ENCODE results near the gene SUSD2.
"Not testable (repeated sequence)": the region's sequence is repeated elsewhere in the genome, so short reads cannot be mapped to it uniquely, and the experiment has no call there.

Gene SUSD2

DNA sequence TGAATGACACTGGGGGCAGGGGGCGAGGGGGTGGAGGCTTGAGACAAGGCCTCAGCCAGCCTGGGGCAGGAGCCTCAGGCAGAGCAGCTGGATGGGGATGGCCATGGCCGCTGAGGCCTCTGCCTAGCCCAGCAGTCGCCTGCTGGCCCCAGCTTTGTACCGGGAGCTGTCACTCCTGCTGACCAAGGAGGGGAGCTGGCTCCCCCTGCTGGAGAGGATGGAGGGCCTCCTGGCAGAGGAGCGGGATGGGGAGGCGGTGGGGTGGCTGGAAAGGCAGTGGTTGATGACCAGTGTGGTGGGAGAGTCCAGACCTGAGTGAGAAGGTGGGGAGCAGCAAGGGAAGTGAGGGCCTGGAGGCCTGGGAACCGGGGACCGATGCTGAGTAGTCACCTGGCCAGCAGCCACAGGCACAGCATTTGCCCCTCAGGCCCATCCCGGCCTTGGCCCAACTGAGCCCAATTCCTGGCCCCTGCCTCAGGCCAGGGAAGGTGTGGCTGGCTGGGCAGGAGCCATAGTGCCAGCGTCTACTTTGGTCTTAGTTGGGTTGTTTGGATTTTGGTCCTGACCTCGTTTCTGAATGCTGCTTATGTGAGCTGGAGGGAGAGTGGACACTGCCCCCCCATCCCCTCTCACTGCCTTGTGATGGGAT lies 6.0 kb upstream of the SUSD2 start:
- H2AFZ ChIP-seq (ENCODE audit: low read depth, low read length): no peak overlapping the region
- no peaks in the 10 kb centered on the region for H3K9me3 ChIP-seq (ENCODE audit: low read length)
- no peaks in the 10 kb centered on the region for H3K27me3 ChIP-seq (ENCODE audit: insufficient read depth, low read length)
- no peak overlapping the region for H3K4me3 ChIP-seq (ENCODE audit: low read length)
- H3K36me3 ChIP-seq (ENCODE audit: insufficient read depth, low read length): peaks cover 42% of the 10 kb centered on the region
- H3K4me1 ChIP-seq (ENCODE audit: insufficient read depth, low read length): no peaks in the 10 kb centered on the region

GRCh38 chr22:24176040-24176439 lies 5.2 kb upstream of the SUSD2 start:
- no peak overlapping the region for H2AFZ ChIP-seq (ENCODE audit: low read depth, low read length)
- peaks cover 41% of the 10 kb centered on the region for H3K36me3 ChIP-seq (ENCODE audit: insufficient read depth, low read length)
- no peaks in the 10 kb centered on the region for H3K9me3 ChIP-seq (ENCODE audit: low read length)
- no peaks in the 10 kb centered on the region for H3K4me1 ChIP-seq (ENCODE audit: insufficient read depth, low read length)
- no peak overlapping the region for H3K4me3 ChIP-seq (ENCODE audit: low read length)
- H3K27me3 ChIP-seq (ENCODE audit: insufficient read depth, low read length): no peaks in the 10 kb centered on the region

GRCh38 chr22:24176630-24177029 lies 4.7 kb upstream of the SUSD2 start:
- H3K27me3 ChIP-seq (ENCODE audit: insufficient read depth, low read length): no peaks in the 10 kb centered on the region
- H3K36me3 ChIP-seq (ENCODE audit: insufficient read depth, low read length): peaks cover 35% of the 10 kb centered on the region
- no peaks in the 10 kb centered on the region for H3K9me3 ChIP-seq (ENCODE audit: low read length)
- no peak overlapping the region for H2AFZ ChIP-seq (ENCODE audit: low read depth, low read length)
- peaks cover 3% of the 10 kb centered on the region for H3K4me1 ChIP-seq (ENCODE audit: insufficient read depth, low read length)
- no peak overlapping the region for H3K4me3 ChIP-seq (ENCODE audit: low read length)

DNA sequence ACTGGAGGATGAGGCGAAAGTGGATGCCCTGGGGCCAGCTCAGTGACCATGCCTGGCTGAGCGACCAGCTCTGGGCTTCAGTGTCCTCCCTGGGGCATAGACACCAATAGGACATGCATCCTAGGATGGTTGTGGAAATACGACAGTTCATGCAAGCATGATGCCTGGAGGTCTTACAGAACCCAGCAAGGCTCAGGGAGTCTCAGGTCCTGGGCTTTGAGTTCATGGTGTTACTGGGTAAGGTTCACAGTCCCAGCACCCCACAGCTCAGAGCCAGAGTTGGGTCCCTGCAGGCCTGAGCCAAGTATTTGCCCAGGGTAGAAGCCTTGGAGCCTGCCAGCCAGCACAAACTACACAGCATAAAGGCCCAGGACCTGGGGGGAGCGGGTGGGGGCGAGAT lies 4.2 kb upstream of the SUSD2 start:
- Histone ChIP-seq H3K27me3 (ENCODE audit: insufficient read depth, low read length) (no peaks in the 10 kb centered on the region), H3K9me3 (ENCODE audit: low read length) (no peaks in the 10 kb centered on the region), H3K4me3 (ENCODE audit: low read length) (no peak overlapping the region), H3K36me3 (ENCODE audit: insufficient read depth, low read length) (peaks cover 31% of the 10 kb centered on the region), H3K4me1 (ENCODE audit: insufficient read depth, low read length) (peaks cover 5% of the 10 kb centered on the region), H2AFZ (ENCODE audit: low read depth, low read length) (no peak overlapping the region)

DNA sequence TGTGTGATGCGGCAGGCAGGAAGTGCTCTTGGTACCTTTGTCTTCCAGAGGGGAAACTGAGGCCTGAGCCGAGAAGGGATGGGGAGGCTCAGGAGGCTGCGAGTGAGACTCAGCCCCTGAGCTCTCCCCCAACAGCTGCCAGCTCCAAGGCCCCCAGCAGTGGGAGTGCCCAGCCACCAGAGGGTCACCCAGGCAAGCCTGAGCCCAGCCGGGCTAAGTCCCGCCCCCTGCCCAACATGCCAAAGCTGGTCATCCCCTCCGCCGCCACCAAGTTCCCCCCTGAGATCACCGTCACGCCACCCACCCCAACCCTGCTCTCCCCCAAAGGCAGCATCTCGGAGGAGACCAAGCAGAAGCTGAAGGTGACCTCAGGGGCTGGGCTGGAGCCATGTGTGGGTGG lies 3.8 kb upstream of the SUSD2 start:
- Histone ChIP-seq H2AFZ (ENCODE audit: low read depth, low read length) (no peak overlapping the region), H3K9me3 (ENCODE audit: low read length) (no peaks in the 10 kb centered on the region), H3K27me3 (ENCODE audit: insufficient read depth, low read length) (no peaks in the 10 kb centered on the region), H3K36me3 (ENCODE audit: insufficient read depth, low read length) (peaks cover 27% of the 10 kb centered on the region), H3K4me3 (ENCODE audit: low read length) (no peak overlapping the region), H3K4me1 (ENCODE audit: insufficient read depth, low read length) (peaks cover 5% of the 10 kb centered on the region)

DNA sequence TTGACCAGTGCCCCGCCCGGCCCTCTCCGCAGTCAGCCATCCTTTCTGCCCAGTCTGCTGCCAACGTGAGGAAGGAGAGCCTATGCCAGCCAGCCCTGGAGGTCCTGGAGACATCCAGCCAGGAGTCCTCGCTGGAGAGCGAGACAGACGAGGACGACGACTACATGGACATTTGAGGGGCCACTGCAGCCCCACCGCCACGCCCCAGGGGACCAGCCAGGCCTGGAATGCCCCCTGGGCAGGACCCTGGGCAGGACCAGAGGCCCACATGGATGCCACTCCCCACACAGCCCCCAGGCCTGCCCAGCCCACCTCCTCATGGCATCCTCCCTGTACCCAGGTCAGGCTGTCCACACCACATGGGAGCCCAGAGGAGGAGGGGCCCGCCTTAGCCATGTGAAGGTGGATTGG lies 3.3 kb upstream of the SUSD2 start:
- H3K36me3 ChIP-seq (ENCODE audit: insufficient read depth, low read length): peaks cover 21% of the 10 kb centered on the region
- no peaks in the 10 kb centered on the region for H3K27me3 ChIP-seq (ENCODE audit: insufficient read depth, low read length)
- H3K4me3 ChIP-seq (ENCODE audit: low read length): no peak overlapping the region
- H3K4me1 ChIP-seq (ENCODE audit: insufficient read depth, low read length): peaks cover 5% of the 10 kb centered on the region
- H3K9me3 ChIP-seq (ENCODE audit: low read length): no peaks in the 10 kb centered on the region
- no peak overlapping the region for H2AFZ ChIP-seq (ENCODE audit: low read depth, low read length)

DNA sequence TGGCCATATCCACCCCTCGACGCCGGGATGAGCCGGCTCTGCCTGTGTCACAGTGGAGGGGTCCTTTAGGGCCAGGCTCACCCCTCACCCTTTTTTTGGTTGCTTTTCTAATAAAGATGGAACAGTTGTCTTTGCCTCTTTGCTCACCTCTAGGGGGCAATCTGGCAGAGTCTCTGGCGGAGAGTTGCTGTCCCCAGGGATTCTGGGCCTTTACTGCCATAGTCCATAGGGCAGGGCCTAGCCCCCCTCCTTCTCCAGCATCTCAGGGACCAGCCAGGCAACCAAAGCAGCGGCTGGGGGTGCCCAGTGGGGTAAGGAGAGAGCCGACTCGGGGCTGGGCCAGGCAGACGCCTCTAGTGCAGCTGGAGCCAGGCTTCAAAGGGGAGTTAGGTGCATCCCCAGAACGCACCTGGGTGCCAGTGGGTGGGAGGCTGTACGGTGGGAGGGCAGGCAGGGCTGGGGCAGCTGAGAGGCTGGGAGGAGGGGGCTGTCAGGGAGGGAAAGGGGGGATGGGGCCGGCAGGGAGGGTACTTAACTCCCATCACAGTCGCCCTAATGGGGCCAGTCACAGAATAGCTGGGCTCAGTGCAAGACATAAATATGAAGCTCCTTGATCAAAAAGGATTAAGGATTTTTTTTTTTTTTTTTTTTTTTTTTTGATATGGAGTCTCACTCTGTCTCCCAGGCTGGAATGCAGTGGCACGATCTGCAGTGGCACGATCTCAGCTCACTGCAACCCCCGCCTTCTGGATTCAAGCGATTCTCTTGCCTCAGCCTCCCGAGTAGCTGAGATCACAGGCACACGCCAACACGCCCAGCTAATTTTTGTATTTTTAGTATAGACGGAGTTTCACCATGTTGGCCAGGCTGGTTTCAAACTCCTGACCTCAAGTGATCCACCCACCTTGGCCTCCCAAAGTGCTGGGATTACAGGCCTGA lies 2.5 kb upstream of the SUSD2 start:
- peaks cover 5% of the 10 kb centered on the region for H3K4me1 ChIP-seq (ENCODE audit: insufficient read depth, low read length)
- H3K9me3 ChIP-seq (ENCODE audit: low read length): no peaks in the 10 kb centered on the region
- H3K27me3 ChIP-seq (ENCODE audit: insufficient read depth, low read length): no peaks in the 10 kb centered on the region
- no peak overlapping the region for H3K4me3 ChIP-seq (ENCODE audit: low read length)
- H3K36me3 ChIP-seq (ENCODE audit: insufficient read depth, low read length): peaks cover 18% of the 10 kb centered on the region
- H2AFZ ChIP-seq (ENCODE audit: low read depth, low read length): no peak overlapping the region

- H3K4me3 ChIP-seq (ENCODE audit: low read length): no peak overlapping the region
- H3K27me3 ChIP-seq (ENCODE audit: insufficient read depth, low read length): no peaks in the 10 kb centered on the region
- no peak overlapping the region for H2AFZ ChIP-seq (ENCODE audit: low read depth, low read length)
- H3K36me3 ChIP-seq (ENCODE audit: insufficient read depth, low read length): peaks cover 18% of the 10 kb centered on the region
- peaks cover 5% of the 10 kb centered on the region for H3K4me1 ChIP-seq (ENCODE audit: insufficient read depth, low read length)
- no peaks in the 10 kb centered on the region for H3K9me3 ChIP-seq (ENCODE audit: low read length)
Measured at GRCh38 chr22:24179478-24180210, 1.6 kb upstream of the SUSD2 start.

- H3K4me1 ChIP-seq (ENCODE audit: insufficient read depth, low read length): peaks cover 5% of the 10 kb centered on the region
- peaks cover 18% of the 10 kb centered on the region for H3K36me3 ChIP-seq (ENCODE audit: insufficient read depth, low read length)
- H3K27me3 ChIP-seq (ENCODE audit: insufficient read depth, low read length): no peaks in the 10 kb centered on the region
- no peak overlapping the region for H2AFZ ChIP-seq (ENCODE audit: low read depth, low read length)
- H3K9me3 ChIP-seq (ENCODE audit: low read length): no peaks in the 10 kb centered on the region
- H3K4me3 ChIP-seq (ENCODE audit: low read length): no peak overlapping the region
Measured at GRCh38 chr22:24180316-24181087, 785 bp upstream of the SUSD2 start.

- H3K27me3 ChIP-seq (ENCODE audit: insufficient read depth, low read length): no peaks in the 10 kb centered on the region
- peaks cover 9% of the 10 kb centered on the region for H3K36me3 ChIP-seq (ENCODE audit: insufficient read depth, low read length)
- H2AFZ ChIP-seq (ENCODE audit: low read depth, low read length): no peak overlapping the region
- no peak overlapping the region for H3K4me3 ChIP-seq (ENCODE audit: low read length)
- peaks cover 5% of the 10 kb centered on the region for H3K4me1 ChIP-seq (ENCODE audit: insufficient read depth, low read length)
- H3K9me3 ChIP-seq (ENCODE audit: low read length): no peaks in the 10 kb centered on the region
Measured at GRCh38 chr22:24181996-24182899, 961 bp downstream of the SUSD2 start.

GRCh38 chr22:24182900-24183246 lies 1.6 kb downstream of the SUSD2 start:
- not testable (repeated sequence) for H3K9me3 ChIP-seq (ENCODE audit: low read length); H3K36me3 ChIP-seq (ENCODE audit: insufficient read depth, low read length); H2AFZ ChIP-seq (ENCODE audit: low read depth, low read length); H3K4me1 ChIP-seq (ENCODE audit: insufficient read depth, low read length); H3K27me3 ChIP-seq (ENCODE audit: insufficient read depth, low read length); H3K4me3 ChIP-seq (ENCODE audit: low read length)
